GM19468 (cell line): ENCODE measurements around the gene NCAN.
A peak's percentile ranks its signal among the peaks of the same experiment; 100 is the strongest.
"Not testable (repeated sequence)": the region's sequence is repeated elsewhere in the genome, so short reads cannot be mapped to it uniquely, and the experiment has no call there.

Experiments
- ATAC-seq: cut with Tn5 transposase; IDR thresholded peaks from one replicate; pipeline ENCODE4 v1.9.1; 2021; ENCODE audit warnings: mild to moderate bottlenecking, moderate library complexity, moderate number of reproducible peaks; ENCODE audit not compliant: unreplicated experiment; ENCODE audit errors: extremely low read depth

Gene NCAN

GRCh38 chr19:19192910-19193423 is 18.8 kb upstream of the NCAN start:
- no peak for ATAC-seq

- no peak for ATAC-seq
Measured at GRCh38 chr19:19193926-19194325, 17.8 kb upstream of the NCAN start.

GRCh38 chr19:19201697-19202630 is 9.8 kb upstream of the NCAN start:
- no peak for ATAC-seq

GRCh38 chr19:19202707-19203011 is 9.1 kb upstream of the NCAN start:
- ATAC-seq = no peak

- peak; percentile 46 for ATAC-seq
Measured at GRCh38 chr19:19203012-19203856, 8.5 kb upstream of the NCAN start, which contains the start of gene NR2C2AP. Gene NR2C2AP, minus strand, starts transcription at chr19:19203414. Its CDS starts 354 bp downstream, at chr19:19203060.

- ATAC-seq = no peak
Measured at GRCh38 chr19:19204181-19204580, 7.6 kb upstream of the NCAN start.

- ATAC-seq = no peak
Measured at GRCh38 chr19:19205416-19206410, 6.0 kb upstream of the NCAN start.

GRCh38 chr19:19206938-19207337 is 4.8 kb upstream of the NCAN start:
- ATAC-seq = no peak

- no peak for ATAC-seq
Measured at GRCh38 chr19:19207637-19208572, 3.9 kb upstream of the NCAN start.

GRCh38 chr19:19209372-19209771 is 2.4 kb upstream of the NCAN start:
- no peak for ATAC-seq

- no peak for ATAC-seq
Measured at GRCh38 chr19:19212916-19213315, 1.2 kb downstream of the NCAN start.

GRCh38 chr19:19213426-19214158 is 1.8 kb downstream of the NCAN start:
- no peak for ATAC-seq

GRCh38 chr19:19214159-19214490 is 2.4 kb downstream of the NCAN start:
- ATAC-seq = no peak

GRCh38 chr19:19214892-19215291 is 3.1 kb downstream of the NCAN start:
- no peak for ATAC-seq

- ATAC-seq = no peak
Measured at GRCh38 chr19:19215792-19216191, 4.0 kb downstream of the NCAN start.

GRCh38 chr19:19217099-19217498 is 5.3 kb downstream of the NCAN start:
- no peak for ATAC-seq

GRCh38 chr19:19218911-19219310 is 7.2 kb downstream of the NCAN start:
- no peak for ATAC-seq

GRCh38 chr19:19221000-19221399 is 9.2 kb downstream of the NCAN start:
- ATAC-seq = not testable (repeated sequence)
